ENCODE data around the gene UQCR11. TPM values are rescaled to one million over a fixed set of nuclear protein-coding genes. Genes with fewer than 3 reads are reported as not detected.

The UQCR11 gene
- total and polyA plus RNA-seq, 5 donors from 2014 or later, result 126 to 819 (median 574) TPM

DNA sequence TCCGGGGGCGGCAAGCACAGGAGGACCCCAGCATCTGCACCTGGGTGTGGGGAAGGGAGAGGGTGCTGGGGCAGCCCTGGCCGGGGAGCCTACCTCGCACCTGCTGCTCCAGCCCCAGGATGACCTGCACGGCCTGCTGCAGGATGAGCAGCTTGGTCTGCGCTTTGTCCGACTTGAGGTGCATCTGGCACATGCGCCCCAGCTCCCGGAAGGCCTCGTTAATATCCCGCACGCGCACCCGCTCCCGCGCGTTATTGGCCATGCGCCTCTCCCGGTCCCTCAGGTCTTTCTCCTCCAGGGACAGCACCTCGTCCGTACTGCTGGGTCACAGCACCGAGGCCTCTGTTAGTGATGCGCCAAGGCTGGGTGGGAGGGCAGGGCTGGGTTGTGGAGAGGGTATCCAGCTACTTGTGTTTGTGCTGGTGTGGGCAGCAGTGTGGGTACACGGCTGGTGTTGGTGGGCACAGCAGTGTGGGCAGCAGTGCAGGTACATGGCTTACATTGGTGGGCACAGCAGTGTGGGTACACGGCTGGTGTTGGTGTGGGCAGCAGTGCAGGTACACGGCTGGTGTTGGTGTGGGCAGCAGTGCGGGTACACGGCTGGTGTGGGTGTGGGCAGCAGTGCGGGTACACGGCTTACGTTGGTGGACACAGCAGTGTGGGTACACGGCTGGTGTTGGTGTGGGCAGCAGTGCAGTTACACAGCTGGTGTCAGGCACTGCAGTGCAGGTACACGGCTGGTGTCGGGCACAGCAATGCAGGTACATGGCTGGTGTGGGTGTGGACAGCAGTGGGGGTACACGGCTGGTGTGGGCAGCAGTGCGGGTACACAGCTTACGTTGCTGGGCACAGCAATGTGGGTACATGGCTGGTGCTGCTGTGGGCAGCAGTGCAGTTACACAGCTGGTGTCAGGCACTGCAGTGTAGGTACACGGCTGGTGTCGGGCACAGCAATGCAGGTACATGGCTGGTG is 7.1 kb upstream of the UQCR11 start:
- Mint-ChIP-seq H3K4me3 (no peak overlapping the region), H3K36me3 (peaks cover 11% of the 10 kb centered on the region), H3K27ac (no peak overlapping the region), H3K27me3 (no peaks in the 10 kb centered on the region), H3K9me3 (no peaks in the 10 kb centered on the region), H3K4me1 (peaks cover 0 to 24% (median 15%) of the 10 kb centered on the region in 4 donors)
- Histone ChIP-seq H3K27me3 (ENCODE audit: control insufficient read depth, insufficient read depth, low read length) (no peaks in the 10 kb centered on the region), H3K9me3 (ENCODE audit: control insufficient read depth in 2 of 2, low read length in 2 of 2) (no peaks in the 10 kb centered on the region), H3K4me3 (ENCODE audit: low read depth, low read length) (no peak overlapping the region), H3K36me3 (ENCODE audit: control insufficient read depth, insufficient read depth, low read length) (peaks cover 30% of the 10 kb centered on the region), H3K27ac (ENCODE audit: insufficient read depth, low read length, poor library complexity, severe bottlenecking) (no peak overlapping the region), H3K4me1 (ENCODE audit: control insufficient read depth, insufficient read depth, low read length, poor library complexity, severe bottlenecking) (peaks cover 26% of the 10 kb centered on the region)
- DNase-seq (no peak), ATAC-seq (ENCODE audit: low read depth in 2 of 2) (no peak)

DNA sequence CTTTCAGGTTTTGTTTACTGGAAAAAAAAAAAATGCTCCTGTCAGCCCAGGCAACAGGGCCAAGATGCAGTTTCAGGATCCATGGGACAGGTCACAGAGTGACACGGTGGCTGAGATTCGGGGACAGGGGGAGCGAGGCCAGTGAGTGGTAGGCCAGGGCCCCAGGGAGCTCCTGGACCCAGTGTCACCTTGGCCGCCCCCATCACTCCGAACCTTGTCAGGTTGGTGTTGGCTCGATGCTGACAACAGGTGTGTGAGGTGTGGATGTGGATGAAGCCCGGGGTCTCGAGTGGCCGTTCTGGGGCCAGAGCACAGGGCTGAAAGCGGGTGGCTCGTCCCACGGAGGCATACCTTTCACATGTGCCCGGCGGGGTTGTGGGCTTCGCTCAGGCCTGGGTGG is 6.1 kb upstream of the UQCR11 start:
- Mint-ChIP-seq H3K9me3 (no peaks in the 10 kb centered on the region), H3K4me3 (no peak overlapping the region), H3K36me3 (peaks cover 7% of the 10 kb centered on the region), H3K27ac (no peak overlapping the region), H3K27me3 (no peaks in the 10 kb centered on the region), H3K4me1 (peaks cover 0 to 24% (median 11%) of the 10 kb centered on the region in 4 donors)
- Histone ChIP-seq H3K9me3 (ENCODE audit: control insufficient read depth in 2 of 2, low read length in 2 of 2) (no peaks in the 10 kb centered on the region), H3K4me1 (ENCODE audit: control insufficient read depth, insufficient read depth, low read length, poor library complexity, severe bottlenecking) (peaks cover 24% of the 10 kb centered on the region), H3K27ac (ENCODE audit: insufficient read depth, low read length, poor library complexity, severe bottlenecking) (no peak overlapping the region), H3K27me3 (ENCODE audit: control insufficient read depth, insufficient read depth, low read length) (no peaks in the 10 kb centered on the region), H3K36me3 (ENCODE audit: control insufficient read depth, insufficient read depth, low read length) (peaks cover 29% of the 10 kb centered on the region), H3K4me3 (ENCODE audit: low read depth, low read length) (no peak overlapping the region)
- no peak for DNase-seq
- ATAC-seq (ENCODE audit: low read depth in 2 of 2), result no peak

GRCh38 chr19:1610579-1610978 is 5.3 kb upstream of the UQCR11 start:
- Histone ChIP-seq H3K9me3 (ENCODE audit: control insufficient read depth in 2 of 2, low read length in 2 of 2) (no peaks in the 10 kb centered on the region), H3K4me1 (ENCODE audit: control insufficient read depth, insufficient read depth, low read length, poor library complexity, severe bottlenecking) (peaks cover 32% of the 10 kb centered on the region), H3K36me3 (ENCODE audit: control insufficient read depth, insufficient read depth, low read length) (peaks cover 24% of the 10 kb centered on the region), H3K27ac (ENCODE audit: insufficient read depth, low read length, poor library complexity, severe bottlenecking) (no peak overlapping the region), H3K4me3 (ENCODE audit: low read depth, low read length) (no peak overlapping the region), H3K27me3 (ENCODE audit: control insufficient read depth, insufficient read depth, low read length) (no peaks in the 10 kb centered on the region)
- H3K27me3 Mint-ChIP-seq, result no peaks in the 10 kb centered on the region
- no peaks in the 10 kb centered on the region for H3K9me3 Mint-ChIP-seq
- H3K4me3 Mint-ChIP-seq, result no peak overlapping the region
- no peak overlapping the region for H3K27ac Mint-ChIP-seq
- DNase-seq, result no peak
- ATAC-seq (ENCODE audit: low read depth in 2 of 2), result no peak
- peaks cover 4% of the 10 kb centered on the region for H3K36me3 Mint-ChIP-seq
- peaks cover 1 to 30% (median 16%) of the 10 kb centered on the region in 4 donors for H3K4me1 Mint-ChIP-seq

DNA sequence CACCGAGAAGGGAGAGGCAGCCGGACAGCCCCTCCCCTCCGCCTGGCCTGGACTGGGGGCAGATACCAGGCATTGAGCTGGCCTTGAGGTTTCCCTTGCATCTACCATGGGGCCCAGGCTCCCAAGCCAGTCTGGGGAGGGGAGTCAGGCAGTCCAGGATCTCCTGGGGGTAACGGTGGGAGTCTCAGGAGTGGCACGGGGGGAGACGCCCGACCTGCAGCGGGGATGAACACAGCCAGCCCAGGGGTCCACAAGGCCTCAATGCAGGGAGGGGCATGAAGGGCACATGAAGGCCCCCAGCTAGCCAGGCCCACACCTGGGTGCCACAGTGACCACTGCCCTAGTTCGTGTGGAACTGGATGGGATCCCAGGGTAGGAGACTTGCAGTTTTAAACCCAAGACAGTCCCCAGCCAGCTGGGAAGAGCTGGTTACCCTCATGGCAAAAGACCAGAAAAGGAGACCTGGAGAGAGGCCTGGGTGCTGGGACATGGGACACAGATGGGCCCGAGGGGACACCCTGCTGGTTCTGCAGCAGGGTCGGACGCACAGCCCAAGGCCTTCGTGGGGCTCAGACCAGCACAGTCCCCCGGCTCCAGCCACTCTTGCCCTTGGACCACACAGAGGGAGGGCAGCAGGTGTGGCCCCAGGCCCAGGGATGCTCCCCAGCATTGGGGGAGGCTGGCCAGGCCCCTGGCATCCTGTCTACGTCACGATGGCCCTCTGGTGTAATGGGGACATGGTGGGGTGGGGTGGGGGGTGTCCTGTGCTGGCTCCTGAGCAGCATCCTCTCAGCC is 4.6 kb upstream of the UQCR11 start:
- H3K9me3 Mint-ChIP-seq, result no peaks in the 10 kb centered on the region

DNA sequence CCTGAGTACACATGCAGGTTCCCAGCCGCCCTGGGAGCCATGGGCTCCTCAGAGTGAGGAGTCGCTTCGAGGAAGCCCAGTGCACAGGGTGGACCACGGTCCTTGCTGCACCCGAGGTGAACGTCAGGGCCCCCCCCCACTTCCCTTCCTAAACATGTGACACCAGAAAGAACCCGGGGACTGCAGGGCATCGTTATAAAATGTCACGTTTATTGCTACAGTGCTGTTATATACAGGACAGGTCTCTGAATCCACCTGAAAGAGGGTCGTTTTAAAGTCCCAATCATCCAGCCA is 3.8 kb upstream of the UQCR11 start:
- peak overlapping the region; percentile 51 for H3K27ac ChIP-seq (ENCODE audit: insufficient read depth, low read length, poor library complexity, severe bottlenecking)
- peak in 2 of 3 donors; percentile 23 to 37 for DNase-seq

More for the DNA sequence above, 4.6 kb upstream of the UQCR11 start:
- H3K27me3 Mint-ChIP-seq, result no peaks in the 10 kb centered on the region
- ATAC-seq (ENCODE audit: low read depth in 2 of 2) (no peak), DNase-seq (no peak)
- H3K9me3 ChIP-seq (ENCODE audit: control insufficient read depth in 2 of 2, low read length in 2 of 2), result no peaks in the 10 kb centered on the region
- peak overlapping the region in 1 of 4 donors; percentile 82 for H3K4me3 Mint-ChIP-seq
- H3K27ac ChIP-seq (ENCODE audit: insufficient read depth, low read length, poor library complexity, severe bottlenecking), result peak overlapping the region; percentile 51
- H3K4me1 ChIP-seq (ENCODE audit: control insufficient read depth, insufficient read depth, low read length, poor library complexity, severe bottlenecking), result peaks cover 35% of the 10 kb centered on the region
- no peak overlapping the region for H3K4me3 ChIP-seq (ENCODE audit: low read depth, low read length)
- H3K4me1 Mint-ChIP-seq, result peaks cover 4 to 32% (median 19%) of the 10 kb centered on the region in 4 donors
- peak overlapping the region in 2 of 3 donors; percentile 41 to 59 for H3K27ac Mint-ChIP-seq
- peaks cover 21% of the 10 kb centered on the region for H3K36me3 ChIP-seq (ENCODE audit: control insufficient read depth, insufficient read depth, low read length)
- peaks cover 4% of the 10 kb centered on the region for H3K36me3 Mint-ChIP-seq
- H3K27me3 ChIP-seq (ENCODE audit: control insufficient read depth, insufficient read depth, low read length), result no peaks in the 10 kb centered on the region

DNA sequence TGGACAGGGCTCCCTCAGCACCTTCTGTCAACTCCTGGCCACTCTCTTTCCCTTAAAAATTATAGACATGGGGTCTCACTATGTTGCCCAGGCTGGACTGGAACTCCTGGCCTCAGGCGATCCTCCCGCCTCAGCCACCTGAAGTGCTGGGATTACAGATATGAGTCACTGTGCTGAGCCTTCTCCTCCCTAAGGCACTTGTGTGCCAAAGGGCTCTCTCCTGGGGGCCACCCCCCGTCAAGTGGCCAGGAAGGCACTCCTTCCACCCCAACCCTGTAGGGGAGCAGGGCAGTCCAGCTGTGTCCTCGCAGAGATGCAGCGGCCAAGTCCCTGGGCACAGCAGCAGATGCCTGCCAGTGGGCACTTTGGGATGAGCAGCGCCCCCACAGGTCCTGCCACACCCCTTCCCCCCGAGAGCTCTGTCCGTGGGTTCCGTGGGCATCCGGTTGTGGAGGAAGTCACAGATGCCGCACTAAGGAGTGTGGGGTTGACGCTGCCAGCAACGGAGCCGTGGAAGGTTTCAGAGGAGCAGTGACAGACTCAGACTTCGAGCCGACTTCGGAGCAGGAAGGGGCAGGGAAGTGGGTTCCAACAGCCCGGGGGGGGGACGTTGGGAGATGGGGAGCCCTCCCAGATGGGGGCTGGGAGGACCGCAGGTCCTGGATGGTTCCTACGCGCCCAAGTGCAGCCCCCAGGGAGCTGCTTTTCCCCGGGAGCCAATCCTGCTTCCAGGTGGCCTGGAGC is 3.3 kb upstream of the UQCR11 start:
- Histone ChIP-seq H3K9me3 (ENCODE audit: control insufficient read depth in 2 of 2, low read length in 2 of 2) (no peaks in the 10 kb centered on the region), H3K4me1 (ENCODE audit: control insufficient read depth, insufficient read depth, low read length, poor library complexity, severe bottlenecking) (peaks cover 48% of the 10 kb centered on the region), H3K36me3 (ENCODE audit: control insufficient read depth, insufficient read depth, low read length) (peaks cover 17% of the 10 kb centered on the region), H3K27ac (ENCODE audit: insufficient read depth, low read length, poor library complexity, severe bottlenecking) (peak overlapping the region; percentile 51), H3K27me3 (ENCODE audit: control insufficient read depth, insufficient read depth, low read length) (no peaks in the 10 kb centered on the region), H3K4me3 (ENCODE audit: low read depth, low read length) (peak overlapping the region; percentile 26)
- ATAC-seq (ENCODE audit: low read depth in 2 of 2), result no peak
- peak in 2 of 3 donors; percentile 33 to 41 for DNase-seq
- Mint-ChIP-seq H3K4me3 (peak overlapping the region; percentile 88 to 100 (median 90)), H3K4me1 (peaks cover 4 to 45% (median 24%) of the 10 kb centered on the region in 4 donors), H3K27me3 (no peaks in the 10 kb centered on the region), H3K27ac (peak overlapping the region; percentile 77 to 87 (median 86)), H3K9me3 (no peaks in the 10 kb centered on the region), H3K36me3 (peaks cover 3% of the 10 kb centered on the region)

More for the DNA sequence above, 3.8 kb upstream of the UQCR11 start:
- Mint-ChIP-seq H3K27ac (peak overlapping the region in 2 of 3 donors; percentile 82 to 86), H3K4me1 (peaks cover 4 to 39% (median 22%) of the 10 kb centered on the region in 4 donors), H3K27me3 (no peaks in the 10 kb centered on the region), H3K4me3 (peak overlapping the region; percentile 70 to 100 (median 88)), H3K36me3 (peaks cover 4% of the 10 kb centered on the region), H3K9me3 (no peaks in the 10 kb centered on the region)
- Histone ChIP-seq H3K9me3 (ENCODE audit: control insufficient read depth in 2 of 2, low read length in 2 of 2) (no peaks in the 10 kb centered on the region), H3K36me3 (ENCODE audit: control insufficient read depth, insufficient read depth, low read length) (peaks cover 17% of the 10 kb centered on the region), H3K4me3 (ENCODE audit: low read depth, low read length) (peak overlapping the region; percentile 41), H3K27me3 (ENCODE audit: control insufficient read depth, insufficient read depth, low read length) (no peaks in the 10 kb centered on the region), H3K4me1 (ENCODE audit: control insufficient read depth, insufficient read depth, low read length, poor library complexity, severe bottlenecking) (peaks cover 43% of the 10 kb centered on the region)
- ATAC-seq (ENCODE audit: low read depth in 2 of 2), result no peak

DNA sequence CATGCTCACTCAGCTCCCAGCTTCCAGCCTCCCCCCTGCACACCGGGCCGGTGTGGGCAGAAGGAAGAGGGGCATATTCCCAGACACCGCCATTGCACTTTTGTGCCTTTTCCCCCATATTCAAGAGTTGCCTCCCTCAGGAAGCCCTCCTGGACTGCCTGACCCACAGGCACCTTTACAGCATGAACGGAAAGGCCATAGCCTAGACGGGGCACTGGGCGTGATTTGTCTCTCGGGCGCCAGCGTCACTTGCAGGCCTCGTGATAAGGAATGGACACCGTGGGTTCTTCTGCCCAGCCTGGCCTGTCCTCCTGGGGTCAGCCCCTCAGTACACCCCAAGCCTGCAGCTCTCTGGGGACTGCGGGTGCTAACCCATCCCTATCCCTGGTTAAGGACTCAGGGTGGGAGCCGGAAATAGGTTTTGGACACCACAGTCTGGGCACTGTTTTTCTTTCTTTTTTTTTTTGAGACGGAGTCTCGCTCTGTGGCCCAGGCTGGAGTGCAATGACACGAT is 933 bp upstream of the UQCR11 start:
- Mint-ChIP-seq H3K9me3 (no peaks in the 10 kb centered on the region), H3K4me1 (peaks cover 4 to 61% (median 30%) of the 10 kb centered on the region in 4 donors), H3K4me3 (peak overlapping the region; percentile 98 to 100 (median 99)), H3K27me3 (no peaks in the 10 kb centered on the region), H3K36me3 (peaks cover 7% of the 10 kb centered on the region), H3K27ac (peak overlapping the region; percentile 98 to 99 (median 98))
- Histone ChIP-seq H3K36me3 (ENCODE audit: control insufficient read depth, insufficient read depth, low read length) (peaks cover under 1% of the 10 kb centered on the region), H3K4me3 (ENCODE audit: low read depth, low read length) (peak overlapping the region; percentile 91), H3K4me1 (ENCODE audit: control insufficient read depth, insufficient read depth, low read length, poor library complexity, severe bottlenecking) (peaks cover 59% of the 10 kb centered on the region), H3K27ac (ENCODE audit: insufficient read depth, low read length, poor library complexity, severe bottlenecking) (peak overlapping the region; percentile 92), H3K9me3 (ENCODE audit: control insufficient read depth in 2 of 2, low read length in 2 of 2) (no peaks in the 10 kb centered on the region), H3K27me3 (ENCODE audit: control insufficient read depth, insufficient read depth, low read length) (no peaks in the 10 kb centered on the region)
- ATAC-seq (ENCODE audit: low read depth in 2 of 2) (no peak), DNase-seq (no peak)
